Measurements from ENCODE around the gene CR1L. TPM values are rescaled to one million over a fixed set of nuclear protein-coding genes. Genes with fewer than 3 reads are reported as not detected.
"Not testable (repeated sequence)": the region's sequence is repeated elsewhere in the genome, so short reads cannot be mapped to it uniquely, and the experiment has no call there.

The CR1L gene
- total RNA-seq, 3 donors from 2014 or later (not counting 1 experiment from before 2014, with no cell fraction given), result 0.98 TPM; not detected in 2

DNA sequence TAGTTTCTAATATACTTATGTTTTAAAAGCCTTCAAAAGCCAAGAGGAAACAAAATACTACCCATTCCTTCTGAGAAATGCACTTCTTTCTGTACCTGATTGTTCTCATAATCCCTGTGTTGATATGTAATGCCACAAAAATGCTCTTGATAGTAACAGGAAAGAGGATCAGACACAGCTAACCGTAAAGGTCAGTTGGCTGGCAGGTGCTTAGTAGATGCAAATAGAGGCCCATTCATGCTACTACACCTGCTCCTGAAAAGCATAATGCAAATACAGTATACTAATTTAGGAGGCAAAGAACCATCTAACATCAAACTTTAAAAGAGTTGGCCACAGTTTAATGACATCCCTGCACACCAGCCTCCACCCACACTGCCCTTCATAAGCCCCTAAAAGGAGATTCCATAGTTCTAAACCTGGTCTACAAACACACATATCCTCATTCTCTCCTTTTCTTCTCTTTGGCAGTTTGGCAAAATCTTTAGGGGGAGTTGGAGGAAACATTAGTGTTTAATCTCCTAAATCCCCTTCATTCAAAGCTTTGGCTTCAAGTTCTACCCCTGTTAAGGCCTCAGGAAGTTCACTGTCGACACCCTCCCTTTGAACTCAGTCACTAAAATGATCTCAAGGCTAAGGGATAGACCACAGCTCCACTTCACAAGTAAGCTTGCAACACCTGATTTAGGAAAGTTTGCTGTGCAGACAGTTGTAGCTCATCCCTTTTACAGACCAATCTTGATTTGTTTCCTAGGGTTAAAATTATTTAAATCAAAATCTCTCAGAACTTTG, 104.0 kb downstream of the CR1L start:
- DNase-seq, result peak in 1 of 2 donors; percentile 53
- Mint-ChIP-seq H3K27me3 (ENCODE audit: low read depth in 2 of 2) (no peaks in the 10 kb centered on the region), H3K4me1 (peaks cover 30 to 34% of the 10 kb centered on the region in 2 donors), H3K4me3 (peak overlapping the region; percentile 25), H3K36me3 (no peaks in the 10 kb centered on the region), H3K27ac (no peak overlapping the region), H3K9me3 (no peaks in the 10 kb centered on the region)
- H3K4me1 ChIP-seq (ENCODE audit: control insufficient read depth, insufficient read depth, low read length), result peaks cover 17% of the 10 kb centered on the region
- intact Hi-C loops (cut with micrococcal nuclease), result no loop called here
- no peaks in the 10 kb centered on the region for H3K27me3 ChIP-seq (ENCODE audit: control insufficient read depth, insufficient read depth, low read length)
- TF ChIP-seq, protein P1, sequence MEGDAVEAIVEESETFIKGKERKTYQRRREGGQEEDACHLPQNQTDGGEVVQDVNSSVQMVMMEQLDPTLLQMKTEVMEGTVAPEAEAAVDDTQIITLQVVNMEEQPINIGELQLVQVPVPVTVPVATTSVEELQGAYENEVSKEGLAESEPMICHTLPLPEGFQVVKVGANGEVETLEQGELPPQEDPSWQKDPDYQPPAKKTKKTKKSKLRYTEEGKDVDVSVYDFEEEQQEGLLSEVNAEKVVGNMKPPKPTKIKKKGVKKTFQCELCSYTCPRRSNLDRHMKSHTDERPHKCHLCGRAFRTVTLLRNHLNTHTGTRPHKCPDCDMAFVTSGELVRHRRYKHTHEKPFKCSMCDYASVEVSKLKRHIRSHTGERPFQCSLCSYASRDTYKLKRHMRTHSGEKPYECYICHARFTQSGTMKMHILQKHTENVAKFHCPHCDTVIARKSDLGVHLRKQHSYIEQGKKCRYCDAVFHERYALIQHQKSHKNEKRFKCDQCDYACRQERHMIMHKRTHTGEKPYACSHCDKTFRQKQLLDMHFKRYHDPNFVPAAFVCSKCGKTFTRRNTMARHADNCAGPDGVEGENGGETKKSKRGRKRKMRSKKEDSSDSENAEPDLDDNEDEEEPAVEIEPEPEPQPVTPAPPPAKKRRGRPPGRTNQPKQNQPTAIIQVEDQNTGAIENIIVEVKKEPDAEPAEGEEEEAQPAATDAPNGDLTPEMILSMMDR (IDR thresholded peaks at IDR 0.05), result no peak
- H3K27ac ChIP-seq (ENCODE audit: low read length), result no peak overlapping the region
- H3K36me3 ChIP-seq (ENCODE audit: control insufficient read depth, insufficient read depth, low read length), result no peaks in the 10 kb centered on the region
- H3K9me3 ChIP-seq (ENCODE audit: control insufficient read depth, insufficient read depth, low read length), result no peaks in the 10 kb centered on the region
- WGBS (ENCODE audit: insufficient coverage), result 32% methylated on average over 2 of the region's 2 CpGs
- no peak for ATAC-seq
- no peak overlapping the region for H3K4me3 ChIP-seq (ENCODE audit: low read length)

DNA sequence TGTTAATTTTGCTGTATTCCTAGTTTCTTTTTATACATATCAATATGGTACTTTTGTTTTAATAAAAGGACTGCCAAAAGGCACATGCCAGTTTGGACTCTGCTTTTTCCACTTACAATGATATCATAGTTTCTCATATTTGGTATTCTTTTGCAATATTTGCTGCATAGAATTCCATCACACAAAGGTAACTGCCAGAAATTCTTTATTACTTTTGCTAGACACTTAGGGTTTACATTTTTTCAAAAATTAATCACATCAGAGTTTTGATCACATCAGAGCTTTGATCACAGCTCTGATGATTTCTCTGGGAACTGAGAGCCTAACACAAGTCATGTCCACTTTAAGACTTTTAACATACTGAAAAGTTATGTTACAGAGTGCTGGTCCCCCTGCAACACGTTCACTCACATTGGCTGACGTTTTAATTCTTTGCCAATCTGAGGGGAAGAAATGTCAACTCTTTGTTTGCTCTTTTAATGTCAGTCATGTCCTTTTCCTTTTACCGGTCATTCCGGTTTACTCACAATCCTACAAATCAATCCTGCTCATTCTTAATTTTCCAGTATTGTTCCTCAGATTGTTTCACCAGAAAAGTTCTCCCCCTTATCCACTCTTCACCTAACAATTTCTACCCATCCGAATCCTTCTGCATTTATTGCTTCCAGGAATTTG, 105.8 kb downstream of the CR1L start:
- no peak for ATAC-seq
- TF ChIP-seq, protein P1 (IDR thresholded peaks at IDR 0.05), result no peak
- H3K36me3 Mint-ChIP-seq, result no peaks in the 10 kb centered on the region
- no peaks in the 10 kb centered on the region for H3K36me3 ChIP-seq (ENCODE audit: control insufficient read depth, insufficient read depth, low read length)
- no peaks in the 10 kb centered on the region for H3K9me3 ChIP-seq (ENCODE audit: control insufficient read depth, insufficient read depth, low read length)
- H3K4me3 Mint-ChIP-seq, result peak overlapping the region; percentile 99
- no peak overlapping the region for H3K4me3 ChIP-seq (ENCODE audit: low read length)
- no peaks in the 10 kb centered on the region for H3K27me3 ChIP-seq (ENCODE audit: control insufficient read depth, insufficient read depth, low read length)
- WGBS (ENCODE audit: insufficient coverage), result 89% methylated on average over 5 of the region's 5 CpGs
- no peaks in the 10 kb centered on the region for H3K27me3 Mint-ChIP-seq (ENCODE audit: low read depth in 2 of 2)
- H3K4me1 ChIP-seq (ENCODE audit: control insufficient read depth, insufficient read depth, low read length), result peaks cover 17% of the 10 kb centered on the region
- peaks cover 38 to 47% of the 10 kb centered on the region in 2 donors for H3K4me1 Mint-ChIP-seq
- peak overlapping the region; percentile 95 to 97 for H3K27ac Mint-ChIP-seq
- peak overlapping the region; percentile 91 for H3K27ac ChIP-seq (ENCODE audit: low read length)
- no peaks in the 10 kb centered on the region for H3K9me3 Mint-ChIP-seq
- DNase-seq, result no peak
- intact Hi-C loops (cut with micrococcal nuclease), result no loop called here

DNA sequence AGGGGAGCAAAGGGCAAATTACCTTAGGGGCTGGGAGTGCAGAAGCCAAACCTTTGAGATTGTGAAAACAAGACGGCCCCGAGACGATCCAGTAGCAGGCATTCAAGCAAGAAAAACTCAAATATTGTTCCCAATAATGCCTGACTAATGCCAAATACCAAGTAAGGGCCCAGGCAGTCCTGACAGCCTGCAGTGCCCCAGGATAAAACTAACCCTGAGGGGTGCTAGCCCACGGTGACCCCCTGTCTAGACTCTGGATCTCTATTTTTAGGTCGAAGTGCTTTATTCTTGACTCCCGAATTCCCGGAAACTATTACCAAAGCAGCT, 106.5 kb downstream of the CR1L start:
- H3K27me3 Mint-ChIP-seq (ENCODE audit: low read depth in 2 of 2); H3K9me3 Mint-ChIP-seq; H3K36me3 Mint-ChIP-seq; H3K36me3 ChIP-seq (ENCODE audit: control insufficient read depth, insufficient read depth, low read length); H3K27me3 ChIP-seq (ENCODE audit: control insufficient read depth, insufficient read depth, low read length); H3K9me3 ChIP-seq (ENCODE audit: control insufficient read depth, insufficient read depth, low read length); intact Hi-C loops (cut with micrococcal nuclease): not testable (repeated sequence)
- Histone ChIP-seq H3K27ac (ENCODE audit: low read length) (peak overlapping the region; percentile 91), H3K4me1 (ENCODE audit: control insufficient read depth, insufficient read depth, low read length) (peaks cover 17% of the 10 kb centered on the region), H3K4me3 (ENCODE audit: low read length) (peak overlapping the region; percentile 88)
- Mint-ChIP-seq H3K27ac (peak overlapping the region; percentile 95 to 97), H3K4me1 (peaks cover 44 to 51% of the 10 kb centered on the region in 2 donors), H3K4me3 (peak overlapping the region; percentile 99)
- DNase-seq, result peak in 1 of 2 donors; percentile 17
- WGBS (ENCODE audit: insufficient coverage), result 28% methylated on average over 7 of the region's 7 CpGs
- peak in 1 of 3 donors; percentile 2 for ATAC-seq

DNA sequence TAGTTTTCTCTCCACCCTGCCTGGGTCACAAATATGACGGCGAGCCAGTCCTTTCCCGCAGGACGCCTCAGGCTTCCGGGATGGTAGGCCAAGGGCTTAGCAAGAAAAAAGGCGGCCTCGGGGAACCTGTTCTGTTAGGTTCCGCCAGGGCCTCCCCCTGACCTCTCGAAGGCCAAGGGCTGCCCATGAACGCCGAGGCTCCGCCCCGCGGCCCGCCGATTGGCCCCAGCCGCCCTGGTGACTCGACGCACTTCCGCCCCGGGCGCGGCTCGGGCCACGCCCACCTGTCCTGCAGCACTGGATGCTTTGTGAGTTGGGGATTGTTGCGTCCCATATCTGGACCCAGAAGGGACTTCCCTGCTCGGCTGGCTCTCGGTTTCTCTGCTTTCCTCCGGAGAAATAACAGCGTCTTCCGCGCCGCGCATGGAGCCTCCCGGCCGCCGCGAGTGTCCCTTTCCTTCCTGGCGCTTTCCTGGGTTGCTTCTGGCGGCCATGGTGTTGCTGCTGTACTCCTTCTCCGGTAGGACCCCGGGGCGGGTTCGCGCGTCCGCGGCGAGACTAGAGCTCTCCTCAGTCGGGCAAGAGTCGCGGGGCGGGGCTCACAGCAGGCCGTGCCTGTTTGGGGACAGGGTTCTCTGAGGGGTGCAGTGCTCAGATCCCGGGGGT, 107.0 kb downstream of the CR1L start, which contains the start of gene CD46:
Gene CD46 (plus strand): TSS at position 265 of the 666 bp plus-strand sequence. CDS start 159 bp downstream, at position 424.
- peak within 1 kb of the TSS; percentile 88 for H3K4me3 ChIP-seq (ENCODE audit: low read length)
- under 1% methylated on average over 55 of the region's 55 CpGs for WGBS (ENCODE audit: insufficient coverage)

More for the DNA sequence above, 107.0 kb downstream of the CR1L start, which contains the start of gene CD46:
- DNase-seq (peak; percentile 93 to 96), ATAC-seq (peak; percentile 97 to 100 (median 98))
- no peaks in the 10 kb centered on the region for H3K36me3 ChIP-seq (ENCODE audit: control insufficient read depth, insufficient read depth, low read length)
- H3K27ac ChIP-seq (ENCODE audit: low read length), result peak within 1 kb of the TSS; percentile 91
- Mint-ChIP-seq H3K4me1 (peaks cover 49 to 56% of the 10 kb centered on the region in 2 donors), H3K9me3 (no peaks in the 10 kb centered on the region), H3K36me3 (no peaks in the 10 kb centered on the region), H3K27ac (peak within 1 kb of the TSS; percentile 95 to 97), H3K27me3 (ENCODE audit: low read depth in 2 of 2) (no peaks in the 10 kb centered on the region), H3K4me3 (peak within 1 kb of the TSS; percentile 99)
- intact Hi-C loops (cut with micrococcal nuclease), result loop anchor here (2.0 kb wide), 1 partner anchor 73 kb away; no protein-coding TSS in a partner anchor
- no peaks in the 10 kb centered on the region for H3K9me3 ChIP-seq (ENCODE audit: control insufficient read depth, insufficient read depth, low read length)
- TF ChIP-seq, protein P1 (IDR thresholded peaks at IDR 0.05), result no peak
- no peaks in the 10 kb centered on the region for H3K27me3 ChIP-seq (ENCODE audit: control insufficient read depth, insufficient read depth, low read length)
- H3K4me1 ChIP-seq (ENCODE audit: control insufficient read depth, insufficient read depth, low read length), result peaks cover 17% of the 10 kb centered on the region
